ENCODE measurements around the gene CELSR1.

DNA sequence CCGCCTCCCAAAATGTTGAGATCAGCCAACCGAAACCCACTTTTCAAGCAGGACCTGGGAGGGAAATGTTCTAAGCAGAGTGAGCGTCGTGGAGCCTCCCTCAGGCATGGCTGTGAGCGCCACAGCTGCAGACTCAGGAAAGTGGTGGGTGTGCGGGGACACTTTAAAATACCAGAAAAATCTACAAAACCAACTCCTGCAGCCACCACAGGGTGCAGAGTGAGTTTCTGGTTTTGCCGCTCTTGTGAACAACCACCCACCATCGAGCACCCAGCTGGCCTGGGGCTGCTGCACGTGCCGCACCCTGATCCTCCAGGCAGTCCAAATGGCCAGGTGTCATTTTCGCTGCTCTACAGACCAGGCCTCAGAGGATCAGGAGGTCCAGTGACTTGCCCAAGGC is 46.9 kb downstream of the CELSR1 start:
- TF ChIP-seq CTCF (IDR thresholded peaks at IDR 0.05; ENCODE audit: insufficient read depth, low read length) (no peak), GABPA (IDR thresholded peaks at IDR 0.05; ENCODE audit: low read depth) (no peak), POLR2AphosphoS5 (IDR thresholded peaks at IDR 0.05; ENCODE audit: low read depth) (no peak)
- TF ChIP-seq, protein P1, sequence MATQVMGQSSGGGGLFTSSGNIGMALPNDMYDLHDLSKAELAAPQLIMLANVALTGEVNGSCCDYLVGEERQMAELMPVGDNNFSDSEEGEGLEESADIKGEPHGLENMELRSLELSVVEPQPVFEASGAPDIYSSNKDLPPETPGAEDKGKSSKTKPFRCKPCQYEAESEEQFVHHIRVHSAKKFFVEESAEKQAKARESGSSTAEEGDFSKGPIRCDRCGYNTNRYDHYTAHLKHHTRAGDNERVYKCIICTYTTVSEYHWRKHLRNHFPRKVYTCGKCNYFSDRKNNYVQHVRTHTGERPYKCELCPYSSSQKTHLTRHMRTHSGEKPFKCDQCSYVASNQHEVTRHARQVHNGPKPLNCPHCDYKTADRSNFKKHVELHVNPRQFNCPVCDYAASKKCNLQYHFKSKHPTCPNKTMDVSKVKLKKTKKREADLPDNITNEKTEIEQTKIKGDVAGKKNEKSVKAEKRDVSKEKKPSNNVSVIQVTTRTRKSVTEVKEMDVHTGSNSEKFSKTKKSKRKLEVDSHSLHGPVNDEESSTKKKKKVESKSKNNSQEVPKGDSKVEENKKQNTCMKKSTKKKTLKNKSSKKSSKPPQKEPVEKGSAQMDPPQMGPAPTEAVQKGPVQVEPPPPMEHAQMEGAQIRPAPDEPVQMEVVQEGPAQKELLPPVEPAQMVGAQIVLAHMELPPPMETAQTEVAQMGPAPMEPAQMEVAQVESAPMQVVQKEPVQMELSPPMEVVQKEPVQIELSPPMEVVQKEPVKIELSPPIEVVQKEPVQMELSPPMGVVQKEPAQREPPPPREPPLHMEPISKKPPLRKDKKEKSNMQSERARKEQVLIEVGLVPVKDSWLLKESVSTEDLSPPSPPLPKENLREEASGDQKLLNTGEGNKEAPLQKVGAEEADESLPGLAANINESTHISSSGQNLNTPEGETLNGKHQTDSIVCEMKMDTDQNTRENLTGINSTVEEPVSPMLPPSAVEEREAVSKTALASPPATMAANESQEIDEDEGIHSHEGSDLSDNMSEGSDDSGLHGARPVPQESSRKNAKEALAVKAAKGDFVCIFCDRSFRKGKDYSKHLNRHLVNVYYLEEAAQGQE (IDR thresholded peaks at IDR 0.05; ENCODE audit: insufficient replicate concordance, low read depth) = no peak
